ENCODE measurements around the gene GAS7. TPM values are rescaled to one million over a fixed set of nuclear protein-coding genes. Genes with fewer than 3 reads are reported as not detected.

The GAS7 gene
- total RNA-seq, 6 experiments from 2014 or later: 1.6 to 7.1 (median 2.7) TPM

DNA sequence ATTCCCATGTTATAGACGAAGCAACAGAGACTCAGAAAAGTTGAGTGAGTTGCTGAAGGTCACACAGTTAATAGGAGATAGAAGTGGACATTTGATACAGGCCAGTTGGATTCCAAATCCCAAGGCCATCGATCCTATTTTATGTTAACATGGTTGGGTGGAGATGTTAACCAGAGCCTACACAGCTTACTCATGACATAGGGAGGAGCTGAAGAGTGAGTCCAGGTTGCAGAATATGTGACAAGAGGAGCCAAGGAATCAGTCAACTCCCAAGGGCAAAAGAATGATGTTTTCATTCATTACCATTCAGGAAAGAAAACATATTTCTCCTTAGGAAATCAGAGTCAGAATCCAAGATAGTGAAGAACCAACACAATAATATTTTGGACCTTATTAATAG, 40.3 kb upstream of the GAS7 start:
- H3K36me3 ChIP-seq: no peaks in the 10 kb centered on the region
- no peak overlapping the region for H3K27ac ChIP-seq
- no peak for TF ChIP-seq POLR2A (IDR thresholded peaks at IDR 0.05)
- TF ChIP-seq, protein P1, sequence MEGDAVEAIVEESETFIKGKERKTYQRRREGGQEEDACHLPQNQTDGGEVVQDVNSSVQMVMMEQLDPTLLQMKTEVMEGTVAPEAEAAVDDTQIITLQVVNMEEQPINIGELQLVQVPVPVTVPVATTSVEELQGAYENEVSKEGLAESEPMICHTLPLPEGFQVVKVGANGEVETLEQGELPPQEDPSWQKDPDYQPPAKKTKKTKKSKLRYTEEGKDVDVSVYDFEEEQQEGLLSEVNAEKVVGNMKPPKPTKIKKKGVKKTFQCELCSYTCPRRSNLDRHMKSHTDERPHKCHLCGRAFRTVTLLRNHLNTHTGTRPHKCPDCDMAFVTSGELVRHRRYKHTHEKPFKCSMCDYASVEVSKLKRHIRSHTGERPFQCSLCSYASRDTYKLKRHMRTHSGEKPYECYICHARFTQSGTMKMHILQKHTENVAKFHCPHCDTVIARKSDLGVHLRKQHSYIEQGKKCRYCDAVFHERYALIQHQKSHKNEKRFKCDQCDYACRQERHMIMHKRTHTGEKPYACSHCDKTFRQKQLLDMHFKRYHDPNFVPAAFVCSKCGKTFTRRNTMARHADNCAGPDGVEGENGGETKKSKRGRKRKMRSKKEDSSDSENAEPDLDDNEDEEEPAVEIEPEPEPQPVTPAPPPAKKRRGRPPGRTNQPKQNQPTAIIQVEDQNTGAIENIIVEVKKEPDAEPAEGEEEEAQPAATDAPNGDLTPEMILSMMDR (IDR thresholded peaks at IDR 0.05): no peak
- intact Hi-C loops (cut with DNase I): no loop called here
- no peak overlapping the region for H3K4me3 ChIP-seq
- ATAC-seq: no peak
- H3K9me3 ChIP-seq: no peaks in the 10 kb centered on the region
- no peak for DNase-seq
- H3K27me3 ChIP-seq: no peaks in the 10 kb centered on the region
- no peaks in the 10 kb centered on the region for H3K4me1 ChIP-seq
- WGBS (ENCODE audit: insufficient coverage, low coverage, low lambda C conversion rate, missing lambda C conversion rate): 37% methylated on average over 2 of the region's 2 CpGs

- DNase-seq (no peak), ATAC-seq (no peak)
- 17% methylated on average over 2 of the region's 5 CpGs for whole genome bisulfite sequencing (ENCODE audit: insufficient coverage, low coverage, low lambda C conversion rate, missing lambda C conversion rate)
- Histone ChIP-seq H3K4me1 (no peaks in the 10 kb centered on the region), H3K9me3 (no peaks in the 10 kb centered on the region), H3K27me3 (no peaks in the 10 kb centered on the region), H3K36me3 (no peaks in the 10 kb centered on the region), H3K4me3 (no peak overlapping the region), H3K27ac (no peak overlapping the region)
- TF ChIP-seq, protein P1 (IDR thresholded peaks at IDR 0.05): no peak
- no peak for TF ChIP-seq POLR2A (IDR thresholded peaks at IDR 0.05)
- intact Hi-C loops (cut with DNase I): no loop called here
Measured at GRCh38 chr17:10234033-10234432, 35.6 kb upstream of the GAS7 start.

DNA sequence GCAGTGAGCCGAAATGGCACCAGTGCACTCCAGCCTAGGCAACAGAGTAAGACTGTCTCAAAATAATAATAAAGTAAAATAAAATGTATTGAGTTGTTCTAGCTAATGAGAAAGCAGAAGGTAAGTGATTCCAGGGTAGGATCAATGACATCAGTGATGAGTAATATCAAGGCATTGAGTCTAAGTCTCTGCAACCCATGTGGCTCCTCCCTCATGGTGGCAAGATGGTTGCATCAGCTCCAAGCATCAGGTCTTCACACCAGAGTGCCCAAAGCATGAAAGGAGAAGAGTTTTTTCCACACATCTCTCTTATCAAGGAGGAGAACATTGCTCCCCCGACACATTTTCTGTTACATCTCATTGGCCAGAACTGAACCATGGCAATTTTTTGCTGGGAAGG, 34.8 kb upstream of the GAS7 start:
- WGBS (ENCODE audit: insufficient coverage, low coverage, low lambda C conversion rate, missing lambda C conversion rate): 44% methylated on average over 2 of the region's 2 CpGs
- H3K27me3 ChIP-seq: no peaks in the 10 kb centered on the region
- H3K36me3 ChIP-seq: no peaks in the 10 kb centered on the region
- no peaks in the 10 kb centered on the region for H3K9me3 ChIP-seq
- intact Hi-C loops (cut with DNase I): no loop called here
- no peaks in the 10 kb centered on the region for H3K4me1 ChIP-seq
- no peak for DNase-seq
- ATAC-seq: no peak
- TF ChIP-seq, protein P1 (IDR thresholded peaks at IDR 0.05): no peak
- no peak for TF ChIP-seq POLR2A (IDR thresholded peaks at IDR 0.05)
- no peak overlapping the region for H3K4me3 ChIP-seq
- no peak overlapping the region for H3K27ac ChIP-seq

- Histone ChIP-seq H3K9me3 (no peaks in the 10 kb centered on the region), H3K4me1 (no peaks in the 10 kb centered on the region), H3K36me3 (no peaks in the 10 kb centered on the region), H3K27ac (no peak overlapping the region), H3K4me3 (no peak overlapping the region), H3K27me3 (no peaks in the 10 kb centered on the region)
- intact Hi-C loops (cut with DNase I): no loop called here
- no peak for ATAC-seq
- TF ChIP-seq POLR2A (IDR thresholded peaks at IDR 0.05): no peak
- TF ChIP-seq, protein P1 (IDR thresholded peaks at IDR 0.05): no peak
- 42% methylated on average over 2 of the region's 2 CpGs for WGBS (ENCODE audit: insufficient coverage, low coverage, low lambda C conversion rate, missing lambda C conversion rate)
- DNase-seq: no peak
Measured at GRCh38 chr17:10229181-10229580, 30.8 kb upstream of the GAS7 start.
